ENCODE measurements around the gene A1BG.

A1BG gene

GRCh38 chr19:58328999-58329398 lies 24.3 kb downstream of the A1BG start:
- H3K4me3 ChIP-seq (ENCODE audit: control insufficient read depth, low read depth, low read length): no peak overlapping the region
- DNase-seq (ENCODE audit: low read depth): no peak
- TF ChIP-seq, protein P1, sequence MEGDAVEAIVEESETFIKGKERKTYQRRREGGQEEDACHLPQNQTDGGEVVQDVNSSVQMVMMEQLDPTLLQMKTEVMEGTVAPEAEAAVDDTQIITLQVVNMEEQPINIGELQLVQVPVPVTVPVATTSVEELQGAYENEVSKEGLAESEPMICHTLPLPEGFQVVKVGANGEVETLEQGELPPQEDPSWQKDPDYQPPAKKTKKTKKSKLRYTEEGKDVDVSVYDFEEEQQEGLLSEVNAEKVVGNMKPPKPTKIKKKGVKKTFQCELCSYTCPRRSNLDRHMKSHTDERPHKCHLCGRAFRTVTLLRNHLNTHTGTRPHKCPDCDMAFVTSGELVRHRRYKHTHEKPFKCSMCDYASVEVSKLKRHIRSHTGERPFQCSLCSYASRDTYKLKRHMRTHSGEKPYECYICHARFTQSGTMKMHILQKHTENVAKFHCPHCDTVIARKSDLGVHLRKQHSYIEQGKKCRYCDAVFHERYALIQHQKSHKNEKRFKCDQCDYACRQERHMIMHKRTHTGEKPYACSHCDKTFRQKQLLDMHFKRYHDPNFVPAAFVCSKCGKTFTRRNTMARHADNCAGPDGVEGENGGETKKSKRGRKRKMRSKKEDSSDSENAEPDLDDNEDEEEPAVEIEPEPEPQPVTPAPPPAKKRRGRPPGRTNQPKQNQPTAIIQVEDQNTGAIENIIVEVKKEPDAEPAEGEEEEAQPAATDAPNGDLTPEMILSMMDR (IDR thresholded peaks at IDR 0.05; ENCODE audit: control insufficient read depth, insufficient read depth, low read depth, low read length, missing control alignments): no peak

DNA sequence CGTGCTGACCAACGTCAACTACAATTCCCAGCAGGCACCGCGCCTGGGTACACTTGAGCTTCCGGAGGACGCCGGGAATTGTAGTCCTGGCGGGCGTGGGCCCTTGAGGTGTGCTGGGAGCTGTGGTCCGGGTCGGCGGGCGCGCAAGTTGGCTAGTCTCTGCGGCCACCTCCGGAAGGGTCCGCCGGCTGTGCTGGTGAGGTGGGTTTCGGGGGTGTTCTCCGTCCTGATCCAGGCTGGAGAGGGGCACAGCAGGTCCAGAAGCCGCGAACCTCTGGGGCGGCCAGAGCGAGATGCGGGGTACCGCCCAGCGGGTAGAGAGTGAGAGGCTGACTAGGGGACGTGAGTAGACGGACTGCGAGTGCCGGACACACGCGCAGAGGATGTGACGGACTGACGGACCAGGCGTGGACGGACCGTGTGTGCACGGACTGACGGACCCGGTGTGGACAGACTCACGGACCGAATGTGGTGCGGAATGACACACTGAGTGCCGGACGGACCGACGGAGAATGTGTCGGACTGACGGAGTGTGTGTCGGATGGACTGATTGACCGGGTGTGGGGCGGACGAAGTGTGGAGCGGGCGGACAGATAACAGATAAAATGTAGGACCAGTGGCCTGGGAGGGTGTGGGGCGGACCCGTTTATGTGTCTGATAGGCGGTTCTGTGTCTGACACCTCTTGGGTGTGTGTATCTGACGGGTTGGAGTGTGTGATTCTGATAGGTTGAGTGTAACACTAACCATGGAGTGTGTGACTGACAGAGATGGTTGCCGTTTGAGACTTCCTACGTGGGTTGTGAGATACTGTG lies 26.2 kb downstream of the A1BG start, which contains the start of gene ZSCAN22:
ZSCAN22 (plus strand) TSS at position 81 of the 813 bp plus-strand sequence. CDS start 7,809 bp downstream, outside the sequence.
- DNase-seq (ENCODE audit: low read depth): peak; percentile 73
- TF ChIP-seq, protein P1 (IDR thresholded peaks at IDR 0.05; ENCODE audit: control insufficient read depth, insufficient read depth, low read depth, low read length, missing control alignments): no peak
- H3K4me3 ChIP-seq (ENCODE audit: control insufficient read depth, low read depth, low read length): peak within 1 kb of the TSS; percentile 89

DNA sequence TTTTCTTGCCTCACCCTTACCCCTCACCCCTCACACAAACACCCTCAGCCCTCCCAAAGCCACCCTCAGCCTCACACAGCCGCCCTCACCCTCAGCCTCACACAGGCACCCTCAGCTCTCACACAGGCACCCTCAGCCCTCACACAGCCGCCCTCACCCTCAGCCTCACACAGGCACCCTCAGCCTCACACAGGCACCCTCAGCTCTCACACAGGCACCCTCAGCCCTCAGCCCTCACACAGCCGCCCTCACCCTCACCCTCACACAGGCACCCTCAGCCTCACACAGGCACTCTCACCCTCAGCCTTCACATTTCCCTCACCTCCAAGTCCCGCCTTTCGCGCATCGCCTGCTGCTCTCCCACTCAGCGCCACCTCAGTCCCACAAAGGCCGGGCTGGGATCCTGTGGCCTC lies 26.8 kb downstream of the A1BG start:
- no peak for DNase-seq (ENCODE audit: low read depth)
- TF ChIP-seq, protein P1 (IDR thresholded peaks at IDR 0.05; ENCODE audit: control insufficient read depth, insufficient read depth, low read depth, low read length, missing control alignments): no peak
- H3K4me3 ChIP-seq (ENCODE audit: control insufficient read depth, low read depth, low read length): peak overlapping the region; percentile 89

DNA sequence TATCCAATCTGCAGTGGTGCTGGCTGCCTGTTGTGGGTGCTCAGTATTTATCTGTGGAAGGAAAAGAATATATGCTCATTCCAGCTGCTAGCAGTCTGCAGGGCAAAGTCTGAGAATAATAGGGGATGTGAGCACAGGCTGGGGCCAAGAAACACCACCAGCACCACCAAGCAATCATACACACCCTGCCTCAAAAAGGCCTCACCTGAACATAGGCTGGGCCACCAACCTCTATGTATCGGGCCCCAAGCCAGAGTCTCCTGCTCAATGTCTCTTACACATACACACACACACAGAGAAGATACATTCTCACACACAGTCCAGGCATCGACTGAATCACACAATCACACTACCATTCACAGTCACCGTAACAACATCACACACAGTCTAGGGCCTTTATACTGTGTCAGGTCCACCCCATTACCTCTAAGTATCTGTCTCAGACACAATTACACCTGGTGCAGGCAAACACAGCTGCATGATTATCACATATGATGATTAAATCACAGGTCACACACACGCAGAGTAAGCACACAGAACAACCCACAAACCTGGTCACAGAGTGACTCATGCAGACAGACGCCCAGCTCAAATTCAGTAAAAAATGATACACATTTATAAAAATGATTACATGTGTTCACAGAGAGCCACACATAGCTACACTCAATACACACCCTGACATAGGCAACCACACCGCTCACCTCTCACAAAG lies 27.8 kb downstream of the A1BG start:
- TF ChIP-seq, protein P1 (IDR thresholded peaks at IDR 0.05; ENCODE audit: control insufficient read depth, insufficient read depth, low read depth, low read length, missing control alignments): no peak
- H3K4me3 ChIP-seq (ENCODE audit: control insufficient read depth, low read depth, low read length): peak overlapping the region; percentile 89
- DNase-seq (ENCODE audit: low read depth): no peak

DNA sequence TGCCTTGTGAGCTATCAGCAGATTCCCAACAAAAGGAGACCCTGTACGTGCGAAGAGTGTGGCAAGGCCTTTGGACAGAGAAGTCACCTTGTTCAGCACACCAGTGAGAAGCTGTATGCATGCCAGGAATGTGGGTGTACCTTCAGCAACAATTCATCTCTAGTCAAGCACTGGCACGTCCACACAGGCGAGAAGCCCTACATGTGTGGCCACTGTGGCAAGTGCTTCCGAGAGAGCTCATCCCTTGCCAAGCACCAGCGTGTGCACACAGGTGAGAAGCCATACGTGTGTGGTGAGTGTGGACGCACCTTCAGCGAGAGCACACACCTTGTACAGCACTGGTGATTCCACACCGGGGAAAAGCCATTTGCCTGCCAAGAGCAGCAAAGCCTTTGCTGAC lies 34.1 kb downstream of the A1BG start:
- TF ChIP-seq, protein P1 (IDR thresholded peaks at IDR 0.05; ENCODE audit: control insufficient read depth, insufficient read depth, low read depth, low read length, missing control alignments): no peak
- no peak for DNase-seq (ENCODE audit: low read depth)
- no peak overlapping the region for H3K4me3 ChIP-seq (ENCODE audit: control insufficient read depth, low read depth, low read length)

DNA sequence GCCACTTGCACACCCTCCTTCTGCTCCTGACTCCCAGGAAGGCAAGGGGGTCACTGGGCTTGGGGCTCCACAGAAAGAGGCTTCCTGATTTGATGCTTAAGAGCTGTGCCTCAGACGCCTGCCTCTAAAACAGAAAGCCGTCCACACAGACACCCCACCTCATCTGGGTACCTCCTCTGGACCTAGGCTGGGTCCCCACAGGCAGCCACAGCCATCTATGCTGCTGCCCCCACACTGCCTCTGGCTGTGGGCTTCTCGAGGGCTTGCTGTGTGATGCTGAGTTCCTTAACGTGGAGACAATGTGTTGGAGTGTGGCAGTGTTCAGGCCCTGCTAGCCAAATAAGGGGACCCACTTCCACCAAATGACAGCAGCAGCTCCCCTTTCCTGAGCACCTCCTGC lies 35.0 kb downstream of the A1BG start:
- DNase-seq (ENCODE audit: low read depth): no peak
- H3K4me3 ChIP-seq (ENCODE audit: control insufficient read depth, low read depth, low read length): no peak overlapping the region
- TF ChIP-seq, protein P1 (IDR thresholded peaks at IDR 0.05; ENCODE audit: control insufficient read depth, insufficient read depth, low read depth, low read length, missing control alignments): no peak

Data from AG09309 (cell line).